Stomach smooth muscle (tissue), 2 donors: ENCODE measurements around the gene SERHL2.
"Not testable (repeated sequence)": the region's sequence is repeated elsewhere in the genome, so short reads cannot be mapped to it uniquely, and the experiment has no call there.

Experiments
- H3K27ac ChIP-seq: one replicate; pipeline ENCODE4 v1.7.0; 2013; ENCODE audit warnings: mild to moderate bottlenecking, low read length, inconsistent platforms
- H3K27me3 ChIP-seq, 2 donors: one replicate each; pipeline ENCODE4 v1.7.0; 2013; ENCODE audit warnings: low read length in 2 of 2; ENCODE audit not compliant: insufficient read depth in 2 of 2, control insufficient read depth in 1 of 2
- H3K36me3 ChIP-seq, 2 donors: one replicate each; pipeline ENCODE4 v1.7.0; 2013; ENCODE audit warnings: low read length in 2 of 2; ENCODE audit not compliant: control insufficient read depth in 2 of 2, insufficient read depth in 2 of 2
- H3K4me1 ChIP-seq: one replicate; pipeline ENCODE4 v1.7.0; 2013; ENCODE audit warnings: low read length; ENCODE audit not compliant: control insufficient read depth, insufficient read depth
- H3K4me3 ChIP-seq, 2 donors: one replicate each; pipeline ENCODE4 v1.7.0; 2013; ENCODE audit warnings: low read length in 2 of 2
- H3K9ac ChIP-seq, 2 donors: one replicate each; pipeline ENCODE4 v1.7.0; 2013; ENCODE audit warnings: low read length in 2 of 2, mild to moderate bottlenecking in 1 of 2
- H3K9me3 ChIP-seq, 2 donors: one replicate each; pipeline ENCODE4 v1.7.0; 2013; ENCODE audit warnings: low read length in 2 of 2; ENCODE audit not compliant: control insufficient read depth in 2 of 2
- donor health status: healthy.
- donor health status: Pancreatic carcinoma.

Gene SERHL2

DNA sequence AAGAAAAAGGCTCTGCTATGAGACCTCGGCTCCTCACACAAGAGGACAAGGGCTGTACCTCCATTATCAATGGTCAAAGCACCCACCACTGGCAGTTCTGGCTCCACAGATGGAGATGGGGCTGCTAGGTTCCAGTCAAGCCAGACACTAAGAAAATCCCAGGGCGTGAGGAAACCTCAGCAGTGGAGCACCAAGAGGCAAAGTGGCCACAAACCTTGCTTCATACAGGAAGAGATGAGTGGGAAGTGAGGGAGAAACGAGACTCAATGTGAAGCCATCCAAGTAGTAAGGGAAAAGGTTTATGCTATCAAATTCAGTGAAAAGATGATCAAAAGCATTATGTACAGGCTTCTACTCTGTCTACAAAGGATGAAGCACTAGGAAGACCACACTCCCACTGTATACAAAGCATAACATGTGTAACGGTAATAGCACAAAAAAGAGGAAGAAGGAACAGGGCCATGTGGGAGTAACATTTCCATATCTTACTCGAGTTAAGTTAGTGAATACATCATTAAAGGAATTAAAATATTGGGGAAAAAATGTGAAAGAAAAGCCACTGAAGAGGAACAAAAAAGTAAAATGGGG is 33.9 kb downstream of the SERHL2 start:
- Histone ChIP-seq H3K4me3 (no peak overlapping the region), H3K9ac (no peak overlapping the region), H3K9me3 (no peaks in the 10 kb centered on the region), H3K27ac (no peak overlapping the region), H3K27me3 (no peaks in the 10 kb centered on the region), H3K36me3 (peaks cover 55 to 64% of the 10 kb centered on the region in 2 donors), H3K4me1 (no peaks in the 10 kb centered on the region)

- Histone ChIP-seq H3K9me3 (no peaks in the 10 kb centered on the region), H3K9ac (no peak overlapping the region), H3K4me1 (peaks cover 8% of the 10 kb centered on the region), H3K27me3 (no peaks in the 10 kb centered on the region), H3K4me3 (no peak overlapping the region), H3K36me3 (peaks cover 55 to 59% of the 10 kb centered on the region in 2 donors), H3K27ac (no peak overlapping the region)
Measured at GRCh38 chr22:42591987-42592386, 38.2 kb downstream of the SERHL2 start.

GRCh38 chr22:42595434-42595833 is 41.7 kb downstream of the SERHL2 start:
- Histone ChIP-seq H3K27me3 (no peaks in the 10 kb centered on the region), H3K36me3 (peaks cover 69 to 72% of the 10 kb centered on the region in 2 donors), H3K27ac (peak overlapping the region; percentile 41), H3K9me3 (no peaks in the 10 kb centered on the region), H3K4me3 (no peak overlapping the region), H3K9ac (no peak overlapping the region), H3K4me1 (peaks cover 11% of the 10 kb centered on the region)

DNA sequence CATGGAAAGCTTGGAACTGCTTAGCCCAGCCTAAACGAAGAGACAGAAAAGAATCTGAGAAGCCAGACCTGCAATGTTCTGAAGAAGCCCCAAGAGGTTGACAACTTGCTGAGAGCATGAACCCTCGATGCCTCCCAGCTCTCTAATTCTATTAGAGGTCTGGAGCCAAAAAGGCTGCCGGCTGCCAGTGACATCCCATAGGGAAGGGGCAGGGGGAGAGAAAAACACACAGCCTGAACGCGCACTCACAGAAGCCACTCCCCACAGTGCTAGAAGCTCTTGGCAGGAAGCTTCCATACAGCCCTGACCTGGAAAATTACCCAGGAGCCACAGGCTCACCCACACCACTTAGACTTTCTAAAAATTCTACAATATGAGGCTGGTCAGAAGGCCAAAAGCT is 42.6 kb downstream of the SERHL2 start:
- peak overlapping the region; percentile 41 for H3K27ac ChIP-seq
- H3K4me1 ChIP-seq, result peaks cover 11% of the 10 kb centered on the region
- H3K36me3 ChIP-seq, result peaks cover 70% of the 10 kb centered on the region in 2 donors
- H3K4me3 ChIP-seq, result no peak overlapping the region
- H3K27me3 ChIP-seq, result no peaks in the 10 kb centered on the region
- peak overlapping the region in 1 of 2 donors; percentile 36 for H3K9ac ChIP-seq
- no peaks in the 10 kb centered on the region for H3K9me3 ChIP-seq

DNA sequence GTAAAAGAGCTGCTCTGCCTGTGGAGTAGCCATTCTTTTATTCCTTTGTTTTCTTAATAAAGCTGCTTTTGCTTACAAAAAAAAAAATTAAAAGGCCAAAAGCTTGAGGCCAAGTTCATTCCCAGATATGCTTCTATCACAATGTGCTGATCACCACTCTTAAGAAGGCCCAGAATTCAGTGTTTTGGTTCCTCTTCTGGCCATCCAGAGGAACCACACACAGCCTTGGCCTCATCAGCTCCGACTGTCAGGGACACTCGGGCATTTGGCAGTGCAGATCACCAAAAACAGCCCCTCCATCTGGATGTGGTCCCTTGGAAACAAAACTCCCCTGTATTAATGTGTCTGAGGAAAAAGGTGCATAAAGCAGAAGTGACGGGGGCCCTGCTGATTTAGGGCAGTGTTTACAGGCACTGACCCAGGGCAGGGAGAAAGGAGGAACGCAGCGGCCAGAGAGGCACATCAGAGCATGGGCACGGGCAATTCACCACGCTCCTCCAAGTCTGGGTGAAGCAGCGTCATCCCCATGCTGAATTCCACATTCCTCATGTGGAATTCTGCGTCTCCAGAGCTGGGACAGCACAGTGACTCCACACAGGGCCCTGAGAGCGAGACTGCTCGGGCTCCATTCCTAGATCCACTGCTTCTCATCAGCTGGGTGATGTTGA is 43.2 kb downstream of the SERHL2 start:
- Histone ChIP-seq H3K4me3 (no peak overlapping the region), H3K36me3 (peaks cover 66 to 68% of the 10 kb centered on the region in 2 donors), H3K9ac (peak overlapping the region in 1 of 2 donors; percentile 29), H3K27ac (peak overlapping the region; percentile 41), H3K4me1 (peaks cover 11% of the 10 kb centered on the region), H3K27me3 (no peaks in the 10 kb centered on the region), H3K9me3 (no peaks in the 10 kb centered on the region)

DNA sequence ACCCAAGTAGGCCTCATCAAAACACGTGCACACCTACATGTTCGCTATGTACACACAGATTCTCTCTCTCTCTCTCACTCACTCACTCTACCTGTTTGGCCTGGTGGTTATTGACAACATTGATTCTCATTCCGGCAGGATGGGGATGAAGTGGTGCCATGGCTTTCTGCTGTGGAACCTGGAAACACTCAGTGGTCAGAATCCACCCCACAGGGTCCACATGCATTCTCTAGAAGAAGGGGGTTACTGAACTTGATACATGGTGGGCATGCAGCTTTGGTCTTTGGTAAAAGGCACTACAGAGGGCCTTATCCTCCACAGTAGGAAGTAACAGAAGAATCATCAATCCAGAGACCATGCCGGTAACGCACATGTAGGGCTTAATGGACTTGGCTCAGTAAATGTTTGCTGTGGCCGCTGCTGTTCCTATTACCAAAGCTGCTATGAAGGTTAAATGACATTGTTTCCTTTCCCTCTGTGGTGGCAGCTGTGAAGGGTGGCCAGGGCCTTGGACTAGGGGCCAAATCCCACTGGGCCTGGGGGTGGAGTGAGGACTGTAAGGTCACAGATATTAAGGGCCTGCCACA is 48.2 kb downstream of the SERHL2 start:
- no peak overlapping the region for H3K9ac ChIP-seq
- H3K27me3 ChIP-seq, result no peaks in the 10 kb centered on the region
- no peaks in the 10 kb centered on the region for H3K9me3 ChIP-seq
- no peak overlapping the region for H3K4me3 ChIP-seq
- H3K4me1 ChIP-seq, result peaks cover 10% of the 10 kb centered on the region
- H3K36me3 ChIP-seq, result peaks cover 38 to 41% of the 10 kb centered on the region in 2 donors
- H3K27ac ChIP-seq, result no peak overlapping the region

DNA sequence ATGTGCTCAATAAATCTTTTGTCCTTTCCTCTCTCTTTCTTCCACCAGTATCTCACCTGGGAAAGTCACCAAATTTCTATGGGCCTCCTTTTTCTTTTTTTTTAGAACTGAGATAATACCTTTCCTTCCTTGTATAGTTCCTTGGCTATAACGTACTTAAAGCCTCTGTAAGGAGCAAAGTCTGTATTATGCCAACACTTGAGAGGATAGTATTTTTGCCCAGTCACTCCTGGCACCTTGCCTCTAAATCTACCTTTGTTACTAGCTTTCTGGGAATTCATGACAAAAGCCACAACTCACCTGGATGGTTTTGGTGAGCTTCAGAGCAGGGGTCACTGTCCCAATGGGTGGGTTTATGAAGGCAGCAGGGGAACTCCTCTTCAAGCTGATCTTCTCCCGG is 48.7 kb downstream of the SERHL2 start:
- H3K9ac ChIP-seq, result no peak overlapping the region
- no peak overlapping the region for H3K27ac ChIP-seq
- H3K4me3 ChIP-seq, result no peak overlapping the region
- H3K27me3 ChIP-seq, result no peaks in the 10 kb centered on the region
- H3K4me1 ChIP-seq, result peaks cover 7% of the 10 kb centered on the region
- no peaks in the 10 kb centered on the region for H3K9me3 ChIP-seq
- H3K36me3 ChIP-seq, result peaks cover 33 to 36% of the 10 kb centered on the region in 2 donors

DNA sequence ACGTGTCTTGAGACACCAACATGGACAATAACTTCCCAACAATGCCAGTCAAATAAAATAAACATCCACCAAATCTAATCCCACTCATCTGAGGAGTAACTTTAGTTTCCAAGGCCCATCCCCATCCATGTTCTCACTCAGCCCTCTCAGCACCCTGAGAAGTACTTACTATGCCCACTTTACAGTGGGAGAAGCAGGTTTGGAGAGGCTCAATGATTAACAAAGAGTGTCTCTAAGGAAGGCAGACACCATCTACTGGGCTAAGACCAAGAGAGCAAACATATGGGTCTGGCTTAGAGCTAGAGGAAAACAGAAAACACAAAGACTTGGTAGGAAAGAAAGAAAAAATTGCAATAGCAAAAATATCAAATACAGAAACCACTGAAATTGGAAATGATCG is 49.7 kb downstream of the SERHL2 start:
- Histone ChIP-seq H3K4me3 (no peak overlapping the region), H3K9me3 (no peaks in the 10 kb centered on the region), H3K9ac (no peak overlapping the region), H3K36me3 (peaks cover 31 to 35% of the 10 kb centered on the region in 2 donors), H3K4me1 (peaks cover 9% of the 10 kb centered on the region), H3K27me3 (no peaks in the 10 kb centered on the region), H3K27ac (no peak overlapping the region)

- Histone ChIP-seq H3K4me1 (peaks cover 19% of the 10 kb centered on the region), H3K27ac (no peak overlapping the region), H3K4me3 (no peak overlapping the region)
Measured at GRCh38 chr22:42604403-42604802, 50.6 kb downstream of the SERHL2 start.

DNA sequence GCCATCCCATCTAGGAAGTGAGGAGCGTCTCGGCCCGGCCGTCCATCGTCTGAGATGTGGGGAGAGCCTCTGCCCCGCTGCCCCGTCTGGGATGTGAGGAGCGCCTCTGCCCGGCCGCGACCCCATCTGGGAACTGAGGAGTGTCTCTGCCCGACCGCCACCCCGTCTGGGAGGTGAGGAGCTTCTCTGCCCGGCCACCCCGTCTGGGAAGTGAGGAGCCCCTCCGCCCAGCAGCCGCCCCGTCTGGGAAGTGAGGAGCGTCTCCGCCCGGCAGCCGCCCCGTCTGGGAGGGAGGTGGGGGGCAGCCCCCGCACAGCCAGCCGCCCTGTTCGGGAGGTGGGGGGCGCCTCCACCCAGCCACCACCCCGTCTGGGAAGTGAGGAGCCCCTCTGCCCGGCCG is 53.9 kb downstream of the SERHL2 start:
- peaks cover 39% of the 10 kb centered on the region for H3K4me1 ChIP-seq
- not testable (repeated sequence) for H3K9ac ChIP-seq, H3K9me3 ChIP-seq, H3K27ac ChIP-seq, H3K4me3 ChIP-seq, H3K27me3 ChIP-seq
- H3K36me3 ChIP-seq, result peaks cover 9 to 13% of the 10 kb centered on the region in 2 donors

More at GRCh38 chr22:42604403-42604802, 50.6 kb downstream of the SERHL2 start:
- no peak overlapping the region for H3K9ac ChIP-seq
- no peaks in the 10 kb centered on the region for H3K9me3 ChIP-seq
- peaks cover 24 to 28% of the 10 kb centered on the region in 2 donors for H3K36me3 ChIP-seq
- H3K27me3 ChIP-seq, result no peaks in the 10 kb centered on the region
